ENCODE results near the gene ARHGEF7. TPM values are rescaled to one million over a fixed set of nuclear protein-coding genes. Genes with fewer than 3 reads are reported as not detected.

Gene ARHGEF7
- polyA plus RNA-seq, 1 experiment = 40.3 TPM

GRCh38 chr13:111337206-111337605 is 222.1 kb downstream of the ARHGEF7 start:
- Histone ChIP-seq H3K27ac (ENCODE audit: low read depth, low read length) (peak overlapping the region; percentile 87), H3K9me3 (ENCODE audit: control insufficient read depth, insufficient read depth, low read length) (peaks cover 14% of the 10 kb centered on the region), H3K27me3 (ENCODE audit: control insufficient read depth, insufficient read depth, low read length) (no peaks in the 10 kb centered on the region), H3K4me3 (ENCODE audit: low read depth, low read length) (no peak overlapping the region)
- CTCF ChIA-PET = interaction anchor here (0.5 kb wide), 1 partner anchor 8 kb away, joined by 8 read pairs; no protein-coding TSS in a partner anchor
- peak; percentile 91 for DNase-seq (ENCODE audit: low read depth, low spot score)
- TF ChIP-seq, protein P1, sequence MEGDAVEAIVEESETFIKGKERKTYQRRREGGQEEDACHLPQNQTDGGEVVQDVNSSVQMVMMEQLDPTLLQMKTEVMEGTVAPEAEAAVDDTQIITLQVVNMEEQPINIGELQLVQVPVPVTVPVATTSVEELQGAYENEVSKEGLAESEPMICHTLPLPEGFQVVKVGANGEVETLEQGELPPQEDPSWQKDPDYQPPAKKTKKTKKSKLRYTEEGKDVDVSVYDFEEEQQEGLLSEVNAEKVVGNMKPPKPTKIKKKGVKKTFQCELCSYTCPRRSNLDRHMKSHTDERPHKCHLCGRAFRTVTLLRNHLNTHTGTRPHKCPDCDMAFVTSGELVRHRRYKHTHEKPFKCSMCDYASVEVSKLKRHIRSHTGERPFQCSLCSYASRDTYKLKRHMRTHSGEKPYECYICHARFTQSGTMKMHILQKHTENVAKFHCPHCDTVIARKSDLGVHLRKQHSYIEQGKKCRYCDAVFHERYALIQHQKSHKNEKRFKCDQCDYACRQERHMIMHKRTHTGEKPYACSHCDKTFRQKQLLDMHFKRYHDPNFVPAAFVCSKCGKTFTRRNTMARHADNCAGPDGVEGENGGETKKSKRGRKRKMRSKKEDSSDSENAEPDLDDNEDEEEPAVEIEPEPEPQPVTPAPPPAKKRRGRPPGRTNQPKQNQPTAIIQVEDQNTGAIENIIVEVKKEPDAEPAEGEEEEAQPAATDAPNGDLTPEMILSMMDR (IDR thresholded peaks at IDR 0.05; ENCODE audit: low read depth, low read length) = no peak
- POLR2A ChIA-PET = no interaction called here

- ChIA-PET POLR2A (no interaction called here), CTCF (no interaction called here)
- TF ChIP-seq, protein P1 (IDR thresholded peaks at IDR 0.05; ENCODE audit: low read depth, low read length) = no peak
- Histone ChIP-seq H3K27ac (ENCODE audit: low read depth, low read length) (peak overlapping the region; percentile 87), H3K4me3 (ENCODE audit: low read depth, low read length) (no peak overlapping the region), H3K27me3 (ENCODE audit: control insufficient read depth, insufficient read depth, low read length) (no peaks in the 10 kb centered on the region), H3K9me3 (ENCODE audit: control insufficient read depth, insufficient read depth, low read length) (peaks cover 14% of the 10 kb centered on the region)
- DNase-seq (ENCODE audit: low read depth, low spot score) = no peak
Measured at GRCh38 chr13:111337741-111338140, 222.6 kb downstream of the ARHGEF7 start.

GRCh38 chr13:111338841-111339240 is 223.7 kb downstream of the ARHGEF7 start:
- Histone ChIP-seq H3K27me3 (ENCODE audit: control insufficient read depth, insufficient read depth, low read length) (no peaks in the 10 kb centered on the region), H3K27ac (ENCODE audit: low read depth, low read length) (no peak overlapping the region), H3K4me3 (ENCODE audit: low read depth, low read length) (no peak overlapping the region), H3K9me3 (ENCODE audit: control insufficient read depth, insufficient read depth, low read length) (peaks cover 14% of the 10 kb centered on the region)
- no peak for DNase-seq (ENCODE audit: low read depth, low spot score)
- ChIA-PET POLR2A (no interaction called here), CTCF (no interaction called here)
- TF ChIP-seq, protein P1 (IDR thresholded peaks at IDR 0.05; ENCODE audit: low read depth, low read length) = no peak

DNA sequence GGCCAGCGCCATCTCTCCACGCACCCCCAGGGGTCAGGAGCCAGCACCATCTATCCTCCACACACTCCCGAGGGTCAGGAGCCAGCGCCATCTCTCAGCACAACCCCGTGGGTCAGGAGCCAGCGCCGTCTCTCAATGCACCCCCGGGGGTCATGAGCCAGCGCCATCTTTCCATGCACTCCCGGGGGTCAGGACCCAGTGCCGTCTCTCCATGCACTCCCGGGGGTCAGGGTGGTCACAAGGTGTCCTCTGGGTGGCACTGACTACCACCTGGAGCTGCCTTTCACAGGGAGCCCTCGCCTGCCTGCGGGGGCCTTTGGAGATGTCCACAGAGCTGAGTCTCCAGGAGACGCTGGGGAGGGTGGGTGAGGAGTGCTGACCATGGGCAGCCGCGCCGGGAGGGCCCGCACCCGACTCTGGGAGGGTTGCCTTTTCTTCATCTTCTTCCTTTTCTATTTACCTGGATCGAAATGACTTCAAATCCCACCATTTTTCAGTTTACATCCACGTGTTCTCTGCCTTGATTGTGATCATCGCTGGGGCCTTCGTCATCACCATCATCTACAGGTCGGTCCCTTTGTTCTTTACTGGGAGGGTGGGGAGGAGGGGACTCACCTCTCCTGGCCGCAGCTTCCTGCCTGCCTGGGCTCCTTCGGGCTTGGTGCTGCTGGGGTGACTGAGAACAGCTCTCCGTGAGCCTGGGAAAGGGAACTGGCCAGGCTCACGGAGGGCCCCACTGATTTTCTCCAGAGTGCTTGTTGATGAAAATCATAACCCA is 224.4 kb downstream of the ARHGEF7 start:
- peaks cover 10% of the 10 kb centered on the region for H3K9me3 ChIP-seq (ENCODE audit: control insufficient read depth, insufficient read depth, low read length)
- no peak for DNase-seq (ENCODE audit: low read depth, low spot score)
- ChIA-PET CTCF (no interaction called here), POLR2A (no interaction called here)
- H3K27me3 ChIP-seq (ENCODE audit: control insufficient read depth, insufficient read depth, low read length) = no peaks in the 10 kb centered on the region
- TF ChIP-seq, protein P1 (IDR thresholded peaks at IDR 0.05; ENCODE audit: low read depth, low read length) = no peak
- H3K27ac ChIP-seq (ENCODE audit: low read depth, low read length) = no peak overlapping the region
- no peak overlapping the region for H3K4me3 ChIP-seq (ENCODE audit: low read depth, low read length)

DNA sequence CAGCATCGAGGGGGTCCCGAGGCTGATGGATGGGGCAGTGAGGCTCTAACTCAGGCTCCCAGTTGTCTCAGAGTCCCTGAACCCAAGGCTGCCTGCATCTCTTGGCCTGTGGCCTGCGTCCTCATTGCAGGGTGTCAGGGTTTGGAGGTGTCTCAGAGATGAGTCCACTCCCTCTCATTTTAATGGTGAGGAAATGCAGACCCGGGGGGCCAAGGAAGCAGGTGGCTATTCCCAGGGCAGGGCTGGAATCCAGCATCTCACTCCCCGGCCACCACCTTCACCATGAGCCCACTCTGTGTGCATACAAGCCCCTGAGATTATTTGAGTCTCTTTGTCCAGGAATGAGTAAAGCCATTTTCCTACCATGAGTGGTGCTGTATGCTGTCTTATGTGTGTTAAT is 226.8 kb downstream of the ARHGEF7 start:
- no peak for DNase-seq (ENCODE audit: low read depth, low spot score)
- CTCF ChIA-PET = no interaction called here
- POLR2A ChIA-PET = no interaction called here
- Histone ChIP-seq H3K4me3 (ENCODE audit: low read depth, low read length) (no peak overlapping the region), H3K27ac (ENCODE audit: low read depth, low read length) (no peak overlapping the region), H3K27me3 (ENCODE audit: control insufficient read depth, insufficient read depth, low read length) (no peaks in the 10 kb centered on the region), H3K9me3 (ENCODE audit: control insufficient read depth, insufficient read depth, low read length) (peaks cover 13% of the 10 kb centered on the region)
- TF ChIP-seq, protein P1 (IDR thresholded peaks at IDR 0.05; ENCODE audit: low read depth, low read length) = no peak

Measured in AG04450 (cell line).